SJCRH30 (cell line): ENCODE data around the gene R3HDM2. TPM values are rescaled to one million over a fixed set of nuclear protein-coding genes. Genes with fewer than 3 reads are reported as not detected.
"Not testable (repeated sequence)": the region's sequence is repeated elsewhere in the genome, so short reads cannot be mapped to it uniquely, and the experiment has no call there.

Source experiments
- DNase-seq, 2 experiments: peaks; one replicate each; pipeline ENCODE4 v3.0.0-alpha.2; 2015 to 2020
- H3K27ac ChIP-seq: fragments of 250-450 bp; sonication (Bioruptor Pico); 2 replicates; pipeline ENCODE4 v1.5.1; 2020; ENCODE audit warnings: mild to moderate bottlenecking, moderate library complexity
- H3K27me3 ChIP-seq: fragments of 250-450 bp; sonication (Bioruptor Pico); 2 replicates; pipeline ENCODE4 v1.5.1; 2020; ENCODE audit warnings: mild to moderate bottlenecking, moderate library complexity
- H3K36me3 ChIP-seq: fragments of 250-450 bp; sonication (Bioruptor Pico); 2 replicates; pipeline ENCODE4 v1.5.1; 2020; ENCODE audit warnings: mild to moderate bottlenecking, moderate library complexity
- H3K4me1 ChIP-seq: fragments of 250-450 bp; sonication (Bioruptor Pico); 2 replicates; pipeline ENCODE4 v1.5.1; 2020; ENCODE audit warnings: mild to moderate bottlenecking, moderate library complexity
- H3K4me3 ChIP-seq: fragments of 250-450 bp; sonication (Bioruptor Pico); 2 replicates; pipeline ENCODE4 v1.5.1; 2020; ENCODE audit warnings: mild to moderate bottlenecking, moderate library complexity
- H3K9me3 ChIP-seq: fragments of 250-450 bp; sonication (Bioruptor Pico); replicated peaks from 2 replicates; pipeline ENCODE4 v1.5.1; 2020; ENCODE audit warnings: mild to moderate bottlenecking, moderate library complexity
- total RNA-seq: library from RNA; depleted of rRNA; stranded (reverse); fragments of >200 nt; shearing (Covaris generic); gene quantifications from 2 replicates; pipeline ENCODE4 v1.2.3, GENCODE V29; 2014

R3HDM2 gene
- total RNA-seq, 1 experiment from 2014 or later = 17.0 TPM

DNA sequence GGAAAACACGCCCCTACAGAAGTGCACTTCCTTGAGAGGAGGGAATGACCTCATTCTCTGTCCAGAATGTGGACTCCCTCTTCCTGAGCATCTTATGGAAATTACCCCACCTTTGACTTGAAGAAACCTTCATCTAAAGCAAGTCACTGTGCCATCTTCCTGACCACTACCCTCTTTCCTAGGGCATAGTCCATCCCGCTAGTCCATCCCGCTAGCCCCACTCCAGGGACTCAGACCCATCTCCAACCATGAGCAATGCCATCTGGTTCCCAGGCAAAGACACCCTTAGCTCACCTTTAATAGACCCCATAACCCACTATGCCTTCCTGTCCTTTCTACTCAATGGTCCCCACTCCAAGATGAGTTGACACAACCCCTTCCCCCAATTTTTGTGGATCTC is 19.2 kb upstream of the R3HDM2 start:
- H3K4me3 ChIP-seq = no peak overlapping the region
- DNase-seq = no peak
- no peaks in the 10 kb centered on the region for H3K27me3 ChIP-seq
- H3K27ac ChIP-seq = no peak overlapping the region
- H3K4me1 ChIP-seq = peaks cover 17% of the 10 kb centered on the region
- no peaks in the 10 kb centered on the region for H3K36me3 ChIP-seq
- H3K9me3 ChIP-seq = 0 out of 2 replicates have a peak, but pooled peaks cover 3% of the 10 kb centered on the region

DNA sequence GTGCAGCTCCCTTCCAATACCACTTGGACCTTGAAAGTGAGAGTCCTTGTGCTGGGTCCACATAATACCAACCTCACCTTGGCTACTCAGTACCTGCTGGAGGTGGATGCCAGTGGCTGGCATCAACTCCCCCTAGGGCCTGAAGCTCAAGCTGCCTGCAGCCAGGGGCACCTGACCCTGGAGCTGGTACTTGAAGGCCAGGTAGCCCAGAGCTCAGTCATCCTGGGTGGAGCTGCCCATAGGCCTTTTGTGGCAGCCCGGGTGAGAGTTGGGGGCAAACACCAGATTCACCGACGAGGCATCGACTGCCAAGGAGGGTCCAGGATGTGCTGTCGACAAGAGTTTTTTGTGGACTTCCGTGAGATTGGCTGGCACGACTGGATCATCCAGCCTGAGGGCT is 18.5 kb upstream of the R3HDM2 start:
- Histone ChIP-seq H3K4me3 (no peak overlapping the region), H3K27ac (no peak overlapping the region), H3K4me1 (peaks cover 10% of the 10 kb centered on the region), H3K9me3 (0 out of 2 replicates have a peak, but pooled peaks cover 3% of the 10 kb centered on the region), H3K27me3 (no peaks in the 10 kb centered on the region), H3K36me3 (no peaks in the 10 kb centered on the region)
- no peak for DNase-seq

DNA sequence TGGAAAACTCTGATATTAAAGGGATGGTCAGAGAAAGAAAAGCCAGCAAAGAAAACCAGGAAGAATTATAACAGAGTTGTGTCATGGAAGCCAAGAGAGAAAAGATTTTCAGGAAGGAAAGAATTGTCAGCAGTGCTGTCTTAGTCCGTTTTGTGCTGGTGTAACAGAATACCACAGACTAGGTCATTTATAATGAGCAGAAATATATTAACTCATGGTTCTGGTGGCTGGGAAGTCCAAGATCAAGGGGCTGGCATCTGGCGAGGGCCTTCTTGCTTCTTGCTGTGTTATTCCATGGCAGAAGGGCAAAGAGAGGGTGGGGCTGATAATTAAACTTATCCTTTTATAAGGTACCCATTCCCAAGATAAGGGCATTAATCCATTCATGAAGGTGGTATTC is 17.8 kb upstream of the R3HDM2 start:
- no peaks in the 10 kb centered on the region for H3K27me3 ChIP-seq
- H3K9me3 ChIP-seq = 0 out of 2 replicates have a peak, but pooled peaks cover 3% of the 10 kb centered on the region
- H3K4me1 ChIP-seq = peaks cover 6% of the 10 kb centered on the region
- no peak overlapping the region for H3K4me3 ChIP-seq
- no peak overlapping the region for H3K27ac ChIP-seq
- DNase-seq = no peak
- no peaks in the 10 kb centered on the region for H3K36me3 ChIP-seq

DNA sequence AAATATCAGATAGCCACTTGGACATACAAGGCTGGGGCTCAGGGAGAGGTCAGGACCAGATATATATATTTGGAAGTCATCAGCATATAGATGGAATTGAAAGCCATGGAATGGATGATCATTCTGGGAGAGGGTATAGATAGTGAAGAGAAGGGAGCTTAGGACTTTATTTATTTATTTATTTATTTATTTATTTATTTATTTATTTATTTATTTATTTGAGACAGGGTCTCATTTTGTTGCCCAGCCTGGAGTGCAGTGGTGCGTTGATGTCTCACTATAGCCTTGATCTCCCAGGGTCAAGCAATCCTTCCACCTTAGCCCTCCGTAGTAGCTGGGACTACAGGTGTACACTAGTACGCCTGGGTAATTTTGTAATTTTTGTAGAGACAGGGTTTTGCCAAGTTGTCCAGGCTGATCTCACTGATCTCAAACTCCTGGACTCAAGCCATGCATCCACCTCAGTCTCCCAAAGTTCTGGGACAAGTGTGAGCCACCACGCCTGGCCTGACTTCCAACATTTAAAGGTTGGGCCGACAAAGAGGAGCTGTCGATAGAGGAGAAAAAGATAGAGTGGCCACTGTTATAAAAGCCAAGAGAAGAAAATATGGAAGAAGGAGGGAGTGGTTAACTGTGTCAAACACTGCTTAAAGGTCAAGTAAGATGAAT is 15.6 kb upstream of the R3HDM2 start:
- H3K4me1 ChIP-seq = no peaks in the 10 kb centered on the region
- no peak for DNase-seq
- no peak overlapping the region for H3K4me3 ChIP-seq
- no peaks in the 10 kb centered on the region for H3K36me3 ChIP-seq
- no peak overlapping the region for H3K27ac ChIP-seq
- H3K27me3 ChIP-seq = no peaks in the 10 kb centered on the region
- peaks cover 12% of the 10 kb centered on the region for H3K9me3 ChIP-seq

DNA sequence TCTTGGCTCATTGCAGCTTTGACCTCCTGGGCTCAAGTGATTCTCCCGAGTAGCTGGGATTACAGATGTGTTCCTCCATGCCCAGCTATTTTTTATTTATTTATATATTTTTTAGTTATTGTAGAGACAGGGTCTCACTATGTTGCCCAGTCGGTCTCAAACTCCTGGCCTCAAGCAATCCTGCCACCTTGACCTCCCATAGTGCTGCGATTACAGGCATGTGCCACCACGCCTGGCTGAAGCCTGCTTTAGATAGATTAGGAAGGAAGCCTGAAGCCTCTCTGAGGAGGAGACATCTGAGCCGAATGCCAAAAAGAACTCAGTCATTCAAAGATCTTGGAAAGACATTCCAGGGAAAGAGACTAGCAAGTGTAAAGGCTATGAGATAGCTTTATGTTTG is 13.9 kb upstream of the R3HDM2 start:
- Histone ChIP-seq H3K27me3 (no peaks in the 10 kb centered on the region), H3K4me1 (no peaks in the 10 kb centered on the region), H3K27ac (no peak overlapping the region), H3K4me3 (no peak overlapping the region), H3K9me3 (peaks cover 12% of the 10 kb centered on the region), H3K36me3 (no peaks in the 10 kb centered on the region)
- DNase-seq = no peak

DNA sequence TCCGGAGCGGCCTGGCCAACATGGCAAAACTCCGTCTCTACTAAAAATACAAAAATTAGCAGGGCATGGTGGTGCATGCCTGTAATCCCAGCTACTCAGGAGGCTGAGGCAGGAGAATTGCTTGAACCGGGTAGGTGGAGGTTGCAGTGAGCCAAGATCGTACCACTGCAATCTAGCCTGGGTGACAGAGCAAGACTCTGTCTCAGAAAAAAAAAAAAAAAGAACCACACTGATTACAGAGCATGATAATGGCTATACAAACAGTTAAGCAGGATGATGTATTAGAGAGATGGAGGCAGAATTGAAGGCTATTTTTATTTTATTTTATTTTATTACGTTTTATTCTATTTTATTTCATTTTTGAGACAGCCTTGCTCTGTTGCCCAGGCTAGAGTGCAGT is 13.5 kb upstream of the R3HDM2 start:
- not testable (repeated sequence) for DNase-seq, H3K27ac ChIP-seq, H3K36me3 ChIP-seq, H3K4me1 ChIP-seq, H3K27me3 ChIP-seq, H3K4me3 ChIP-seq
- peaks cover 12% of the 10 kb centered on the region for H3K9me3 ChIP-seq

DNA sequence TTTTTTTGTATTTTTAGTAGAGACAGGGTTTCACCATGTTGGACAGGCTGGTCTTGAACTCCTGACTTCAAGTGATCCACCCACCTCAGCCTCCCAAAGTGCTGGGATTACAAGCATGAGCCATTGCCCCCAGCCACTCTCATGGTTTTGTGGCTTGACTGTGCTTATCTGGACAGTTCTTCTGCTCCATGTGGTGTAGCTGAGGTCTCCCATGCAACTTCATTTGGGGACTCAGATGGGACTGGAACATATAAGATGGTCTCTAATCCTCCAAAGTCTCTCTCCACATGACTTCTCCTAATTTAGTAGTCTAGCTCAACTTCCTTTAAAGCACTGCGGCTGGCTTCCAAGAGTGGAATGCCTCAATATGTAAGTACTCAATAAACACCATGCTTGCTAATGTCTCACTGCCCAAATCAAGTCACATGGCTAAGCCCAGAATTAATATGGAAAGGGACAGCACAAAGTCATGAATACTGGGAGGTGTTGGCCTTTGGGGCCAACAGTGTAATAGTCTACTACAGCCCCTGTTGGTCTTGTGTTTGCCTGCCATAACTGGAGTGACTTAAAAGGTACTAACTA is 11.1 kb upstream of the R3HDM2 start:
- Histone ChIP-seq H3K27me3 (no peaks in the 10 kb centered on the region), H3K4me1 (no peaks in the 10 kb centered on the region), H3K27ac (no peak overlapping the region), H3K36me3 (no peaks in the 10 kb centered on the region), H3K9me3 (peaks cover 9% of the 10 kb centered on the region), H3K4me3 (no peak overlapping the region)
- no peak for DNase-seq

DNA sequence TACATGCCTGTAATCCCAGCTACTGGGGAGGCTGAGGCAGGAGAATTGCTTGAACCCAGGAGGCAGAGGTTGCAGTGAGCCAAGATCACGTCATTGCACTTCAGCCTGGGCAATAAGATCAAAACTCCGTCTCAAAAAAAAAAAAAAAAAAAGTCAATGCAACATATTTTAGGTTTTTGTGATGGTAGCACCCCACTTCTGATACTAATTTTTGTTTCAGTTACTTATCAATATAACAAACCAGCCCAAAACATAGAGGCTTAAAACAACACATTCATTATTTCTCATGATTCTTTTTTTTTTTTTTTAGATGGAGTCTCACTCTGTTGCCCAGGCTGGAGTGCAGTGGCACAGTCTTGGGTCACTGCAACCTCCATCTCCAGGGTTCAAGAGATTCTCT is 10.6 kb upstream of the R3HDM2 start:
- H3K4me1 ChIP-seq, H3K27me3 ChIP-seq, H3K4me3 ChIP-seq, H3K9me3 ChIP-seq, H3K27ac ChIP-seq, H3K36me3 ChIP-seq, DNase-seq: not testable (repeated sequence)

DNA sequence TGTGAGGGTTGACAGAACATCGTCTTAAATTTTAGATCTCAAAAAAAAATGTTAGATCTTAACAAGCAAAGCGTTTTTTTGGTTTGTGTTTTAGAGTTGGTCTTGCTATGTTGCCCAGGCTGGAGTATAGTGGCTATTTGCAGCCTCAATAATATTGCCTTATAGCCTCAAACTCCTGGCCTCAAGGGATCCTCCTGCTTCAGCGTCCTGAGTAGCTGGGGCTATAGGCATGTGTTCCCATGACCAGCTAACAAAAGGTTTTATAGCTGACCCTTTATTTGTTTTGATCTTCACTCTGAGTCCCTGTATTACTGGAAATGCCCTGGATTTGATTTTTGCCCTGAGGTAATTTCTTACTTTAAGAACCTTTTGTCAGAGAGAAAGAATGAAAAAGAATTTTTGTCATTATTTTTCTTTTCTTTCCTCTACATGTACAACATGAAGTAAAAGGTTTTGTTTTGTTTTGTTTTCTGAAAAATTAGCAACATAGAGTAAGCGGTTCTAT is 9.0 kb upstream of the R3HDM2 start:
- Histone ChIP-seq H3K36me3 (no peaks in the 10 kb centered on the region), H3K9me3 (peaks cover 9% of the 10 kb centered on the region), H3K4me3 (no peak overlapping the region), H3K4me1 (no peaks in the 10 kb centered on the region), H3K27ac (no peak overlapping the region), H3K27me3 (no peaks in the 10 kb centered on the region)
- DNase-seq = no peak

DNA sequence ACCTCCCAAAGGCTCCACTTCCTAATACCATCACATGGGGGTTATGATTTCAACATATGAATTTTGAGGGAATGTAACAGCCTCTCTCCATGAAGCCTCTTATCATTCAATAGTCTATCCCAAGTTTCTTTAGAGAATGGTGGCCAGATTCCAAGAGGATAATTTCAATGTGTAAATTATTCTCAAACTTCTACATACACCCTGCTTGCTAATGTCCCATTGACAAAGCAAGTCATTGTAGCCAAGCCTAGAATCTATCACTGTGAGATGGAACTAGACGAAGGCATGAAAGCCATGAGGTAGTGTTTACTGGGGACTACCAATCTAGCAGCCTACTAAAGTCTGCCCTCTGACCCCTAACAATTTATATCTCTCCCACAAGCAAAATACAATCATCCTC is 7.6 kb upstream of the R3HDM2 start:
- no peaks in the 10 kb centered on the region for H3K4me1 ChIP-seq
- no peaks in the 10 kb centered on the region for H3K36me3 ChIP-seq
- DNase-seq = no peak
- H3K27ac ChIP-seq = no peak overlapping the region
- no peaks in the 10 kb centered on the region for H3K27me3 ChIP-seq
- peaks cover 9% of the 10 kb centered on the region for H3K9me3 ChIP-seq
- no peak overlapping the region for H3K4me3 ChIP-seq

DNA sequence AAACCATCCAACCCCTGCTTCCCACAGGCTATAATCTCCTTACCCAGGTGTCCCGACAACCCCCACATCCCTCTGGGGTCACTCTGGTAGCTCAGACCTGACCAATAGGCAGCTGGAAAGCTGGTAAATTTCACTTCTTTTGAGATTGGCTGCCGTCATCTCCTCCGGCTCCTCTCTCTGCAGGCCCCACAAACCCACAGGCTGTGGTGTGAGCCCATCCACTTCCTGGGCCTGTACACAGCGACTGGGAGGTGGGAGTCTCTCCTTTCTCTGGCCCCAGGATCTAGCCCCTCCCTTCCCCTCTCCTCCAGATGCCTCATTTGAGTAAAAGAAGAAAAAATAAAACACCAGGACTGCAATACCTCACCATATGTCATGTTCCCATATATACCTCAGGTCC is 4.5 kb upstream of the R3HDM2 start:
- Histone ChIP-seq H3K9me3 (no peaks in the 10 kb centered on the region), H3K27me3 (no peaks in the 10 kb centered on the region), H3K4me3 (no peak overlapping the region), H3K36me3 (no peaks in the 10 kb centered on the region), H3K4me1 (peaks cover 5% of the 10 kb centered on the region), H3K27ac (no peak overlapping the region)
- no peak for DNase-seq

DNA sequence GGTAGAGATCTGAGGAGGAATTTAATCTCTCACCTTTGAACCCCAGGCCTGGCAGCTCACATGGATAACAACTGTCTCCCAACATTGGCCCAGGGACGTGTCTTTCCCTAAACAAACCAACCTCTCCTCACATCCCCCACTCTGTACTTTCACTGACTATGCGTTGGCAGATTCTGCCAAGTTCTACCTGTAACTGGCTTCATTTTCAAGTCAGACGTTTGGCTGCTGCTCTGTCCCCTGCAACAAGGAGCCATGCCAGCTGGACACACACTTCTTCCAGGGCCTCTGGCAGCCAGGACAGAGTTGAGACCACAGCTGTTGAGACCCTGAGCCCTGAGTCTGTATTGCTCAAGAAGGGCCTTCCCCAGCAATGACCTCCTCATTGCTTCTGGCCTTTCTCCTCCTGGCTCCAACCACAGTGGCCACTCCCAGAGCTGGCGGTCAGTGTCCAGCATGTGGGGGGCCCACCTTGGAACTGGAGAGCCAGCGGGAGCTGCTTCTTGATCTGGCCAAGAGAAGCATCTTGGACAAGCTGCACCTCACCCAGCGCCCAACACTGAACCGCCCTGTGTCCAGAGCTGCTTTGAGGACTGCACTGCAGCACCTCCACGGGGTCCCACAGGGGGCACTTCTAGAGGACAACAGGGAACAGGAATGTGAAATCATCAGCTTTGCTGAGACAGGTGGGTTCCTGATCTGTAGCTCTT is 3.8 kb upstream of the R3HDM2 start, which contains the start of gene INHBC:
Gene INHBC (plus strand): TSS at position 268 of the 707 bp plus-strand sequence. CDS start 103 bp downstream, at position 371.
- Histone ChIP-seq H3K27me3 (no peaks in the 10 kb centered on the region), H3K4me3 (no peak within 1 kb of the TSS), H3K9me3 (no peaks in the 10 kb centered on the region), H3K27ac (no peak within 1 kb of the TSS), H3K4me1 (peaks cover 5% of the 10 kb centered on the region), H3K36me3 (no peaks in the 10 kb centered on the region)
- DNase-seq = peak; percentile 59 to 73

DNA sequence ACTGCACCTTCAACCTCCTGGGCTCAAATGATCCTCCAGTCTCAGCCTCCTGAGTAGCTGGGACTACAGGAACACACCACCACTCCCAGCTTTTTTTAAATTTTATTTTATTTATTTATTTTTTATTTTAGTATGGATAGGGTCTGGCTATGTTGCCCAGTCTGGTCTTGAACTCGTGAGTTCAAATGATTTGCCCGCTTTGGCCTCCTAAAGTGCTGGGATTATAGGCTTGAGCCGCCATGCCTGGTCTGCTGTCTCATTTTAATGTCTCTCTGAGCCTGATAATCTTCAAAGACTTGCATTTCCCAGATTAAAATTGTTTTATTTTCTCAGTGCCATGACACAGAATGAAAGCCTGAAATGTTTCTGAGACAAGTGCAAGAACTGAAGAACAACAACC is 2.5 kb upstream of the R3HDM2 start:
- Histone ChIP-seq H3K4me3 (no peak overlapping the region), H3K27ac (no peak overlapping the region), H3K9me3 (no peaks in the 10 kb centered on the region), H3K36me3 (no peaks in the 10 kb centered on the region), H3K27me3 (no peaks in the 10 kb centered on the region), H3K4me1 (peaks cover 7% of the 10 kb centered on the region)
- no peak for DNase-seq

DNA sequence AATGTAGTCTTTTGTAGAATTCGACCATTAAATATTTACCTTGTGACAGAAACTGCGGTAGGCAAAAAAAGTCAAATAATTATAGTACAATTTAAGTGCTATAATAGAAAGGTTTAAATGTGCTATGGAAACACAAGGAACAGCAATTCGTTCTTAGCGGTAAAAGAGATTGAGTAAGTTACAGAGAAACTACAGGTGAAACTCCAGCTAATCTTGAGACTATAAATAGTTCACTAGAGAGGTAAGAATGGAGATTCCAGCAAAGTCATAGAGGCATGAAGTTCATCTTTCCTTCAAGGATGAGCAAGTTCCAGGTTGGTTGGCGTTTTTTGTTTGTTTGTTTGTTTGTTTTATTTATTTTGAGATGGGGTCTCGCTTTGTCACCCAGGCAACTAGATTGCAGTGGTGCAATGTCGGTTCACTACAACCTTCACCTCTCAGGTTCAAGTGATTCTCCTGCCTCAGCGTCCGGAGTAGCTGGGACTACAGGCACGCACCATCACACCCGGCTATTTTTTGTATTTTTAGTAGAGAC is 878 bp upstream of the R3HDM2 start:
- H3K9me3 ChIP-seq = no peaks in the 10 kb centered on the region
- H3K4me3 ChIP-seq = peak overlapping the region; percentile 65
- H3K36me3 ChIP-seq = no peaks in the 10 kb centered on the region
- H3K27me3 ChIP-seq = no peaks in the 10 kb centered on the region
- H3K27ac ChIP-seq = no peak overlapping the region
- DNase-seq = no peak
- peaks cover 7% of the 10 kb centered on the region for H3K4me1 ChIP-seq
